GM12865 (cell line): ENCODE results near the gene MYT1.

Experiments used
- DNase-seq: peaks from one replicate; pipeline ENCODE4 v3.0.0; 2010; ENCODE audit warnings: low read depth
- H3K4me3 ChIP-seq: 2 replicates; pipeline ENCODE4 v1.5.1; 2011; ENCODE audit warnings: mild to moderate bottlenecking, low read depth, low read length, control low read depth
- CTCF ChIP-seq: IDR thresholded peaks from 2 replicates; pipeline ENCODE4 v1.5.1; 2011; ENCODE audit warnings: low read length, control low read depth, low read depth, inconsistent platforms; ENCODE audit not compliant: insufficient read depth; ENCODE audit errors: missing control alignments

The MYT1 gene

GRCh38 chr20:64228751-64229506, 64.7 kb downstream of the MYT1 start:
- H3K4me3 ChIP-seq: no peak overlapping the region
- no peak for DNase-seq
- TF ChIP-seq CTCF: no peak

- no peak for TF ChIP-seq CTCF
- H3K4me3 ChIP-seq: no peak overlapping the region
- no peak for DNase-seq
Observed at GRCh38 chr20:64229507-64230061, 65.3 kb downstream of the MYT1 start.

- TF ChIP-seq CTCF: no peak
- H3K4me3 ChIP-seq: no peak overlapping the region
- no peak for DNase-seq
Observed at GRCh38 chr20:64230461-64231145, 66.4 kb downstream of the MYT1 start.

- DNase-seq: no peak
- no peak for TF ChIP-seq CTCF
- no peak overlapping the region for H3K4me3 ChIP-seq
Observed at GRCh38 chr20:64231621-64232550, 67.6 kb downstream of the MYT1 start.

- H3K4me3 ChIP-seq: no peak overlapping the region
- TF ChIP-seq CTCF: no peak
- DNase-seq: no peak
Observed at GRCh38 chr20:64232794-64233193, 68.5 kb downstream of the MYT1 start.

GRCh38 chr20:64233725-64234124, 69.5 kb downstream of the MYT1 start:
- no peak for DNase-seq
- TF ChIP-seq CTCF: no peak
- no peak overlapping the region for H3K4me3 ChIP-seq
